HepG2 (cell line): ENCODE measurements around the gene XXYLT1. TPM values are rescaled to one million over a fixed set of nuclear protein-coding genes. Genes with fewer than 3 reads are reported as not detected.

ENCODE experiments used
- ATAC-seq: fragments of 200-7000 bp; cut with Tn5 transposase; 3 replicates; pipeline ENCODE4 v1.9.1; 2020; ENCODE audit warnings: mild to moderate bottlenecking, moderate library complexity
- BruUV-seq: library from RNA; stranded (reverse); fragments of 400-500 nt; replicated peaks from 2 replicates; lab custom pipeline; 2021; lab: Mats Ljungman, UMichigan
- CTCF ChIA-PET: fragments of 300-600 bp; formaldehyde crosslinking; extraction: SDS; loops from one replicate; lab custom pipeline; 2021; ENCODE audit warnings: low total read pairs, inconsistent platforms, low intra/inter-chr PET ratio; lab: Yijun Ruan, JAX
- POLR2A ChIA-PET: fragments of 350-600 bp; sonication (Branson Sonifier 250); formaldehyde crosslinking; loops from one replicate; lab custom pipeline; 2020; ENCODE audit warnings: antibody characterized with exemption, inconsistent platforms; lab: Yijun Ruan, JAX
- DNase-seq: peaks from one replicate; pipeline ENCODE4 v3.0.0-alpha.2; 2015; ENCODE audit warnings: low spot score
- FAIRE-seq: peaks from 3 replicates; lab custom pipeline; 2011; peaks lifted over from hg19 to GRCh38; lab: Jason Lieb, UNC
- H2AFZ ChIP-seq: one replicate; pipeline ENCODE4 v1.6.1; 2011; ENCODE audit warnings: low read length, inconsistent platforms
- H3K27ac ChIP-seq: fragments of 300-600 bp; 3 replicates; pipeline ENCODE4 v1.8.0; 2011; ENCODE audit warnings: mixed run types, mild to moderate bottlenecking, mixed read lengths, low read length, inconsistent platforms; ENCODE audit not compliant: insufficient read depth; ENCODE audit errors: extremely low read length
- H3K27me3 ChIP-seq, 2 experiments: fragments of 200-600 bp in 1 of 2; 2 replicates in 1 of 2; 3 replicates in 1 of 2; pipeline versions ENCODE4 v1.6.0 to v1.8.0; 2011; ENCODE audit warnings: low read length in 2 of 2, mild to moderate bottlenecking in 2 of 2, moderate library complexity in 2 of 2, inconsistent platforms in 1 of 2; ENCODE audit not compliant: insufficient read depth in 2 of 2, control insufficient read depth in 1 of 2
- H3K36me3 ChIP-seq, 2 experiments: fragments of 200-600 bp in 1 of 2; replicated peaks in 1 of 2; 2 replicates in 1 of 2; 3 replicates in 1 of 2; pipeline versions ENCODE4 v1.5.1 to v1.8.0; 2011; ENCODE audit warnings: low read length in 2 of 2, inconsistent platforms in 1 of 2; ENCODE audit not compliant: insufficient read depth in 2 of 2, control insufficient read depth in 1 of 2
- H3K4me1 ChIP-seq: 2 replicates; pipeline ENCODE4 v1.5.1; 2012; ENCODE audit warnings: low read length, inconsistent platforms; ENCODE audit not compliant: insufficient read depth
- H3K4me2 ChIP-seq: 2 replicates; pipeline ENCODE4 v1.6.0; 2011; ENCODE audit warnings: low read depth, low read length, inconsistent platforms
- H3K4me3 ChIP-seq, 3 experiments: fragments of 200-600 bp in 1 of 3; sonication (generic), shearing (Covaris generic) in 1 of 3; replicated peaks in 1 of 3; 2 replicates each; pipeline ENCODE4 v1.5.1; 2011 to 2016; ENCODE audit warnings: low read length in 3 of 3, inconsistent platforms in 2 of 3, low read depth in 2 of 3, mild to moderate bottlenecking in 2 of 3, control low read depth in 1 of 3, mixed read lengths in 1 of 3; ENCODE audit not compliant: insufficient read depth in 1 of 3
- H3K79me2 ChIP-seq: one replicate; pipeline ENCODE4 v1.6.1; 2011; ENCODE audit warnings: low read length, inconsistent platforms; ENCODE audit not compliant: insufficient read depth
- H3K9ac ChIP-seq: 2 replicates; pipeline ENCODE4 v1.6.0; 2011; ENCODE audit warnings: mild to moderate bottlenecking, low read depth, low read length, inconsistent platforms; ENCODE audit not compliant: insufficient read depth
- H3K9me3 ChIP-seq: 2 replicates; pipeline ENCODE4 v1.5.1; 2012; ENCODE audit warnings: mild to moderate bottlenecking, low read length
- H4K20me1 ChIP-seq: 2 replicates; pipeline ENCODE4 v1.6.0; 2011; ENCODE audit warnings: inconsistent platforms, mild to moderate bottlenecking, low read length, moderate library complexity; ENCODE audit not compliant: insufficient read depth
- HDAC1 ChIP-seq: sonication (generic); formaldehyde crosslinking; IDR thresholded peaks from 2 replicates; pipeline ENCODE4 v1.5.1; 2020; ENCODE audit warnings: mild to moderate bottlenecking, missing genetic modification reagents
- MED8 ChIP-seq: sonication (generic); formaldehyde crosslinking; IDR thresholded peaks from 2 replicates; pipeline ENCODE4 v1.8.1; 2023; ENCODE audit warnings: mild to moderate bottlenecking, missing genetic modification reagents; ENCODE audit not compliant: insufficient replicate concordance
- MEIS1 ChIP-seq: sonication (generic); formaldehyde crosslinking; IDR thresholded peaks from 2 replicates; pipeline ENCODE4 v1.9.0; 2021; ENCODE audit warnings: mild to moderate bottlenecking, missing genetic modification reagents, moderate library complexity, borderline replicate concordance
- MTA1 ChIP-seq: sonication (generic); formaldehyde crosslinking; IDR thresholded peaks from 2 replicates; pipeline ENCODE4 v1.4.0; 2020; ENCODE audit warnings: missing genetic modification reagents, mild to moderate bottlenecking, borderline replicate concordance
- PAX8 ChIP-seq: sonication (generic); formaldehyde crosslinking; IDR thresholded peaks from 2 replicates; pipeline ENCODE4 v1.8.0; 2022; ENCODE audit warnings: mild to moderate bottlenecking, missing genetic modification reagents, borderline replicate concordance
- RARA ChIP-seq: IDR thresholded peaks from 2 replicates; pipeline ENCODE4 v1.6.1; 2016; ENCODE audit warnings: missing genetic modification reagents, missing compliant biosample characterization
- RFXANK ChIP-seq: IDR thresholded peaks from 2 replicates; pipeline ENCODE4 v1.6.1; 2016
- ZNF124 ChIP-seq: sonication (generic); formaldehyde crosslinking; IDR thresholded peaks from 2 replicates; pipeline ENCODE4 v1.4.0; 2020; ENCODE audit warnings: missing genetic modification reagents
- ZNF33B ChIP-seq: sonication (generic); formaldehyde crosslinking; IDR thresholded peaks from 2 replicates; pipeline ENCODE4 v1.5.1; 2020; ENCODE audit warnings: mild to moderate bottlenecking, missing genetic modification reagents
- ZNF451 ChIP-seq: sonication (generic); formaldehyde crosslinking; IDR thresholded peaks from 2 replicates; pipeline ENCODE4 v1.5.0; 2020; ENCODE audit warnings: mild to moderate bottlenecking, missing genetic modification reagents
- ZNF496 ChIP-seq: sonication (generic); formaldehyde crosslinking; IDR thresholded peaks from 2 replicates; pipeline ENCODE4 v1.8.1; 2023; ENCODE audit warnings: mild to moderate bottlenecking, moderate library complexity, missing genetic modification reagents; ENCODE audit not compliant: insufficient replicate concordance
- ZNF788 ChIP-seq: sonication (generic); formaldehyde crosslinking; IDR thresholded peaks from 2 replicates; pipeline ENCODE4 v1.5.0; 2020; ENCODE audit warnings: mild to moderate bottlenecking, missing genetic modification reagents, borderline replicate concordance
- WGBS: methylation state at CpG from one replicate; pipeline ENCODE4 v1.1.6; 2017; ENCODE audit warnings: low lambda C conversion rate; 5-methylcytosine and 5-hydroxymethylcytosine counted together
- in situ Hi-C: cut with HindIII; loops from 2 replicates; pipeline ENCODE4 v1.10.0; 2017; ENCODE audit warnings: low pct_unique_long_range_greater_than_20kb; ENCODE audit not compliant: extremely low pct_ligation_motif_present
- intact Hi-C: fragments of 100-400 bp; cut with micrococcal nuclease; formaldehyde crosslinking; loops from one replicate; pipeline ENCODE4 v1.10.0; 2022; ENCODE audit not compliant: unreplicated experiment
- polyA plus RNA-seq, 8 experiments: library from polyadenylated mRNA; depleted of rRNA in 3 of 8; stranded (reverse) in 7 of 8; unstranded in 1 of 8; fragments of >200 nt; fragmentation: Illumina TruSeq in 4 of 8; extraction: Trizol in 4 of 8; gene quantifications; 2 replicates each; pipeline versions ENCODE4 v1.2.1 to v1.2.3, GENCODE V29; 2011 to 2016; ENCODE audit warnings: low read depth in 4 of 8, missing spikeins in 1 of 8, mixed read lengths in 1 of 8; ENCODE audit not compliant: insufficient read depth in 1 of 8
- total RNA-seq, 5 experiments: library from RNA; depleted of rRNA; stranded (reverse); fragments of >200 nt; fragmentation: Illumina TruSeq; extraction: Trizol; gene quantifications; 2 replicates each; pipeline ENCODE4 v1.2.3, GENCODE V29; 2016; ENCODE audit warnings: low read depth in 1 of 5
- TF ChIP-seq, protein P1 (sequence below), 2 experiments: sonication (generic) in 1 of 2; formaldehyde crosslinking in 1 of 2; IDR thresholded peaks; 2 replicates each; pipeline versions ENCODE4 v1.5.1 to v1.6.1; 2011 to 2020; ENCODE audit warnings: borderline replicate concordance in 1 of 2, low read depth in 1 of 2, low read length in 1 of 2, mild to moderate bottlenecking in 1 of 2, missing genetic modification reagents in 1 of 2, moderate library complexity in 1 of 2
- TF ChIP-seq, protein P2 (sequence below): sonication (generic); formaldehyde crosslinking; IDR thresholded peaks from 2 replicates; pipeline ENCODE4 v1.8.0; 2022; ENCODE audit warnings: mild to moderate bottlenecking, missing genetic modification reagents; ENCODE audit not compliant: insufficient replicate concordance

XXYLT1 gene
- total and polyA plus RNA-seq, 2 of the 13 experiments (the other 11 are each of a cell fraction or from before 2014, with no cell fraction given) = 17.7 to 19.0 TPM

GRCh38 chr3:195098741-195099525 lies 172.0 kb downstream of the XXYLT1 start:
- Histone ChIP-seq H3K36me3 (0 out of 5 replicates have a peak, but pooled peaks cover 0 to 3% of the 10 kb centered on the region in 2 experiments), H2AFZ (no peak overlapping the region), H3K27me3 (no peaks in the 10 kb centered on the region), H3K9me3 (no peaks in the 10 kb centered on the region), H3K4me1 (peaks cover 7% of the 10 kb centered on the region), H3K9ac (no peak overlapping the region), H3K4me2 (no peak overlapping the region), H4K20me1 (no peaks in the 10 kb centered on the region)
- POLR2A ChIA-PET = no interaction called here
- intact Hi-C loops = no loop called here
- ATAC-seq = no peak
- WGBS = 98% methylated on average over 15 of the region's 16 CpGs
- CTCF ChIA-PET = no interaction called here
- FAIRE-seq = no peak
- TF ChIP-seq MTA1 = no peak
- no peak for TF ChIP-seq ZNF496 (CRISPR knock-in tag)
- TF ChIP-seq ZNF124 (CRISPR knock-in tag) = no peak
- TF ChIP-seq PAX8 (CRISPR knock-in tag) = no peak
- TF ChIP-seq MED8 (CRISPR knock-in tag) = no peak
- TF ChIP-seq ZNF788 (CRISPR knock-in tag) = no peak
- TF ChIP-seq ZNF33B (CRISPR knock-in tag) = no peak
- no peak for TF ChIP-seq ZNF451 (CRISPR knock-in tag)
- TF ChIP-seq, protein P1, sequence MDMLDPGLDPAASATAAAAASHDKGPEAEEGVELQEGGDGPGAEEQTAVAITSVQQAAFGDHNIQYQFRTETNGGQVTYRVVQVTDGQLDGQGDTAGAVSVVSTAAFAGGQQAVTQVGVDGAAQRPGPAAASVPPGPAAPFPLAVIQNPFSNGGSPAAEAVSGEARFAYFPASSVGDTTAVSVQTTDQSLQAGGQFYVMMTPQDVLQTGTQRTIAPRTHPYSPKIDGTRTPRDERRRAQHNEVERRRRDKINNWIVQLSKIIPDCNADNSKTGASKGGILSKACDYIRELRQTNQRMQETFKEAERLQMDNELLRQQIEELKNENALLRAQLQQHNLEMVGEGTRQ (IDR thresholded peaks at IDR 0.05; ENCODE audit: low read depth, low read length) = no peak
- TF ChIP-seq, protein P1 (CRISPR knock-in tag; IDR thresholded peaks at IDR 0.05; ENCODE audit: borderline replicate concordance) = no peak
- TF ChIP-seq, protein P2, sequence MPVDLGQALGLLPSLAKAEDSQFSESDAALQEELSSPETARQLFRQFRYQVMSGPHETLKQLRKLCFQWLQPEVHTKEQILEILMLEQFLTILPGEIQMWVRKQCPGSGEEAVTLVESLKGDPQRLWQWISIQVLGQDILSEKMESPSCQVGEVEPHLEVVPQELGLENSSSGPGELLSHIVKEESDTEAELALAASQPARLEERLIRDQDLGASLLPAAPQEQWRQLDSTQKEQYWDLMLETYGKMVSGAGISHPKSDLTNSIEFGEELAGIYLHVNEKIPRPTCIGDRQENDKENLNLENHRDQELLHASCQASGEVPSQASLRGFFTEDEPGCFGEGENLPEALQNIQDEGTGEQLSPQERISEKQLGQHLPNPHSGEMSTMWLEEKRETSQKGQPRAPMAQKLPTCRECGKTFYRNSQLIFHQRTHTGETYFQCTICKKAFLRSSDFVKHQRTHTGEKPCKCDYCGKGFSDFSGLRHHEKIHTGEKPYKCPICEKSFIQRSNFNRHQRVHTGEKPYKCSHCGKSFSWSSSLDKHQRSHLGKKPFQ (CRISPR knock-in tag) = no peak
- no peak for TF ChIP-seq RARA
- TF ChIP-seq RFXANK (CRISPR knock-in tag) = no peak
- no peak for TF ChIP-seq HDAC1
- no peak for TF ChIP-seq MEIS1 (CRISPR knock-in tag)
- TF ChIP-seq, all 625 proteins: peak for 0
- Histone ChIP-seq H3K79me2 (no peaks in the 10 kb centered on the region), H3K27ac (no peak overlapping the region), H3K4me3 (no peak overlapping the region)
- BruUV-seq = no TSS peak
- DNase-seq = no peak
- in situ Hi-C loops = no loop called here
